Central memory CD8-positive, alpha-beta T cell (primary cell): ENCODE measurements around the gene CCDC27.

Experiments used
- ATAC-seq: fragments of 150-1000 bp; cut with Tn5 transposase; replicated peaks from 2 replicates; pipeline ENCODE4 v1.10.0; 2022; ENCODE audit warnings: mild to moderate bottlenecking, moderate FRiP score, moderate number of reproducible peaks; ENCODE audit not compliant: poor library complexity, severe bottlenecking; ENCODE audit errors: extremely low read depth
- DNase-seq, 2 donors: peaks; one replicate each; pipeline ENCODE4 v3.0.0; 2021; ENCODE audit warnings: low spot score in 2 of 2
- H3K27ac Mint-ChIP-seq: one replicate; pipeline ENCODE4 v1.8.0; 2022; ENCODE audit warnings: low read depth, mild to moderate bottlenecking, moderate library complexity, mixed read lengths
- H3K27me3 Mint-ChIP-seq: one replicate; pipeline ENCODE4 v1.8.0; 2022; ENCODE audit warnings: mixed read lengths
- H3K36me3 Mint-ChIP-seq: one replicate; pipeline ENCODE4 v1.8.0; 2022; ENCODE audit warnings: mild to moderate bottlenecking, moderate library complexity, mixed read lengths; ENCODE audit not compliant: insufficient read depth
- H3K4me1 Mint-ChIP-seq: one replicate; pipeline ENCODE4 v1.8.0; 2022; ENCODE audit warnings: mixed read lengths
- H3K4me3 Mint-ChIP-seq: one replicate; pipeline ENCODE4 v1.8.0; 2022; ENCODE audit warnings: mild to moderate bottlenecking, moderate library complexity, mixed read lengths
- H3K9me3 Mint-ChIP-seq: one replicate; pipeline ENCODE4 v1.8.0; 2022; ENCODE audit warnings: mixed read lengths

Gene CCDC27

GRCh38 chr1:3759796-3760195 lies 7.5 kb downstream of the CCDC27 start:
- H3K4me3 Mint-ChIP-seq, result no peak overlapping the region
- peaks cover 2% of the 10 kb centered on the region for H3K36me3 Mint-ChIP-seq
- H3K27ac Mint-ChIP-seq, result no peak overlapping the region
- H3K27me3 Mint-ChIP-seq, result peaks cover 53% of the 10 kb centered on the region
- no peaks in the 10 kb centered on the region for H3K9me3 Mint-ChIP-seq
- DNase-seq (no peak), ATAC-seq (no peak)
- no peaks in the 10 kb centered on the region for H3K4me1 Mint-ChIP-seq

- Mint-ChIP-seq H3K9me3 (no peaks in the 10 kb centered on the region), H3K4me1 (no peaks in the 10 kb centered on the region), H3K27ac (no peak overlapping the region), H3K27me3 (peaks cover 46% of the 10 kb centered on the region), H3K4me3 (no peak overlapping the region), H3K36me3 (no peaks in the 10 kb centered on the region)
- DNase-seq, result no peak
- ATAC-seq, result no peak
Observed at GRCh38 chr1:3761296-3762010, 9.2 kb downstream of the CCDC27 start.

- no peak overlapping the region for H3K27ac Mint-ChIP-seq
- H3K4me1 Mint-ChIP-seq, result no peaks in the 10 kb centered on the region
- DNase-seq (no peak), ATAC-seq (no peak)
- H3K36me3 Mint-ChIP-seq, result no peaks in the 10 kb centered on the region
- H3K4me3 Mint-ChIP-seq, result no peak overlapping the region
- peaks cover 48% of the 10 kb centered on the region for H3K27me3 Mint-ChIP-seq
- H3K9me3 Mint-ChIP-seq, result no peaks in the 10 kb centered on the region
Observed at GRCh38 chr1:3762151-3762872, 10.1 kb downstream of the CCDC27 start.

DNA sequence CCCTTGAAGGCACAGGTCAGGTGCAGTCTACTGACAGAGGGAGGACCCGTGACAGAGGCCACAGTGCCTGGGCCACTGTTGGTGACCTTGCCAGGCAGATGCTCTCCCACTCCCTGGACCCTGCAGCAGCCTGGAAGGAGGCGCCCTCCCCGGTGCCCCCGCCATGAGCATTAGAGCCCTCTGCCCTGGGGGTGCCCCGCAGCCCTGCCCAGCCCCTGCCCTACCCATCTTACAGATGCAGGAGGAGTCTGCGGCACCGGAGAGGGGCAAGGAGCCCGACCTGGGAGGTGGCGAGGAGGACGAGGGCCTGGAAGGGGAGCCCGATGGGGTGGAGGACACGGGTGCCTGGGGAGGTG lies 10.6 kb downstream of the CCDC27 start:
- Mint-ChIP-seq H3K4me1 (no peaks in the 10 kb centered on the region), H3K27ac (no peak overlapping the region), H3K36me3 (no peaks in the 10 kb centered on the region), H3K4me3 (no peak overlapping the region), H3K9me3 (no peaks in the 10 kb centered on the region), H3K27me3 (peaks cover 53% of the 10 kb centered on the region)
- ATAC-seq (no peak), DNase-seq (no peak)

DNA sequence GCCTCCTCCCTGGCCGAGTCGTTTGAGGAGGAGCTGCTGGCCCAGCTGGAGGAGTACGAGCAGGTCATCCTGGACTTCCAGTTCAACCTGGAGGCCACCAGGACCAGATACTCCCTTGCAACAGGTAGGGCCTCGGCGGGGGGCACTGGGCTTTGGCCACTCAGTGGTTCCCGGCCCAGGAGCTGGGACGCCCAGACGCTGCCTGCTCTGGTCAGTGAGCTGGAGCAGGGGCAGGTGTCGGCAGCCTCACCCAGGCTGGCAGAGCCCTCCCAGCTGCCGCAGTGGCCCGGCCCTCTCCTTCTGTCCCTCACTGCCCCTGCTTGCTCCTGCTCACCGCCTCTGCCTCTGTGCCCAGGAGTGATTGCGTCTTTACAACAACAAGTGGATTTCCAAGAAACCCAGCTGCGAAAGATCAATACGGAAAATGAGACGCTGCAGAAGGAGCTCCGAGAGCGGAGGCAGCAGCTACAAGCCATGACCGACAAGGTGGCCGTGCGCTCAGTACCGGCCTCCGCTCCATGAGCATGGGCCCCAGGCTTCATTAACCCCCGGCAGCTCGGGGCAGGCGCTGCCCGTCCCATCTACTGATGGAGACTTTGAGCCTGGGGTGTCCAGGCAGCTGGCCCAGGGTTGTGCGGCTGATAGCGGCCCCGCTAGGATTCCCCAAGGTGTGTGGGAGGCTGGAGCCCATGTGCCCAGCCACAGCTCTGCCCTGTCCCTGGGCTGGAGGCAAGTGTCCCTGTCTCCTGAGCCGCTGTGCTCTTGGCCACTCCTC lies 11.3 kb downstream of the CCDC27 start:
- no peak for ATAC-seq
- Mint-ChIP-seq H3K27ac (no peak overlapping the region), H3K27me3 (peaks cover 54% of the 10 kb centered on the region)

DNA sequence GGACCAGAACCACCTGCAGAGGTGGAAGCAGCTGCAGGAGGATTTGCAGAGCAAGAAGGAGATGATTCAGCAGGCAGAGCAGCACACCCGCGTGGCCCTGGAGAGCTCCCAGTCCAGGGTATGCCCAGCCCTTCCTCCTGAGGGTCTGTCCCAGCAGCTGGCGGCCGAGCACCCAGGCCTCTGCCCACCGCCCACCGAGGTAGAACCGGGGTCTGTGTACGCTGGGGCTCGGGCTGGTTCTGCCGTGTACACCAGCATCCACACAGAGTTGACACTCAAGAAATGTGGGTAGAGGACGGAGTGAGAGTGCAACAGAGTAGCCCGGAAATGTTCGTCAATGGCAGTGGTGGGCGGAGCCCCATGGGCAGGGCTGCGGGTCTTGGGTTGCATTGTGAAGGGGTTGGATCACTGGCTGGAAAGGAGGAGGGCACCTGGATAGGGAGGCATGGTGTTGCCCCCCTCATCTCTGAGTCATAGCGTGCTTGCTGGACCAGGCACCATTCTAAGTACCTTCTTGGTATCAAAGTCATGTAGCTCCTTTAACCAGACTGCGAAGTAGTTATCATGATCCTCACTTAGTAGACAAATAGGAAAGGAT lies 15.2 kb downstream of the CCDC27 start:
- Mint-ChIP-seq H3K36me3 (no peaks in the 10 kb centered on the region), H3K4me3 (no peak overlapping the region), H3K27ac (no peak overlapping the region), H3K27me3 (peaks cover 23% of the 10 kb centered on the region), H3K4me1 (no peaks in the 10 kb centered on the region), H3K9me3 (no peaks in the 10 kb centered on the region)
- no peak for ATAC-seq
- DNase-seq, result no peak

More for the DNA sequence above, 11.3 kb downstream of the CCDC27 start:
- H3K4me1 Mint-ChIP-seq, result no peaks in the 10 kb centered on the region
- no peaks in the 10 kb centered on the region for H3K36me3 Mint-ChIP-seq
- no peak for DNase-seq
- H3K9me3 Mint-ChIP-seq, result no peaks in the 10 kb centered on the region
- H3K4me3 Mint-ChIP-seq, result no peak overlapping the region

- ATAC-seq (no peak), DNase-seq (no peak)
- H3K36me3 Mint-ChIP-seq, result no peaks in the 10 kb centered on the region
- no peaks in the 10 kb centered on the region for H3K4me1 Mint-ChIP-seq
- peaks cover 23% of the 10 kb centered on the region for H3K27me3 Mint-ChIP-seq
- no peak overlapping the region for H3K27ac Mint-ChIP-seq
- no peak overlapping the region for H3K4me3 Mint-ChIP-seq
- H3K9me3 Mint-ChIP-seq, result no peaks in the 10 kb centered on the region
Observed at GRCh38 chr1:3768811-3769390, 16.7 kb downstream of the CCDC27 start.

DNA sequence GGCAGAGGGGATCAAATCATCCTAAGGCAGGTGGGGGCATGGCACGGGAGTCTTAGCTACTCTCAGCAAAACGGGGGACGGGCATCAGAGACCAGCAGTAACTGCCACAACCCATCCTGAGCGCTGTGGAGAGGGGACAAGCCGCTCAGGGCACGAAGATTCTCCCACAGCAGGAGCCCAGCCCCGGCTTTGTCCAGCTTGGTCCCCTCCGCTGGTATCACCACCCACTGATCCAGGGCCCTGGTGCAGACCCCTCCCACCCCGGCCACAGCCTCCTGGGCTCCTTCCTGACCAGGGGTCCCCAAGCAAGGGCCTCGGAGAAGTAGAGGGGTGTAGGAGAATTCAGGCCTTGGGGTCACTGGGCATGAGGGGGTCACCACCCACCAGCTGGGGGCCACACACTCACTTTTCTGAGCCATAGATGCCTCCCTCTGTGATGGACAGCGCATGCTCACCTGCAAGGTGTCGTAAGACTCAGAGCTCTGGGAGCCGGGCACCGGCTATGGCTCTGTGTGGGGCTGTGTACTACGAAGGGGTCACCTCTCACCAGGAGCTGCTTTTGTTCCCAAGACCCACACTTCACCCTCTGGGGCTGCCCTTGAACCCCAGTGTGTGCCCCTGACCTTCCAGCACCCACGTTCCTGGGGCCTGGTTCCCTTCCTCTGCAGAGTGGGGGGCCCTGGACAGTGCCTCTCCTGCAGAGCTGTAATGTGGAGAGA lies 18.0 kb downstream of the CCDC27 start:
- Mint-ChIP-seq H3K9me3 (no peaks in the 10 kb centered on the region), H3K27ac (no peak overlapping the region), H3K27me3 (peaks cover 23% of the 10 kb centered on the region), H3K4me1 (no peaks in the 10 kb centered on the region), H3K4me3 (peak overlapping the region; percentile 56), H3K36me3 (peaks cover under 1% of the 10 kb centered on the region)
- ATAC-seq (no peak), DNase-seq (no peak)

DNA sequence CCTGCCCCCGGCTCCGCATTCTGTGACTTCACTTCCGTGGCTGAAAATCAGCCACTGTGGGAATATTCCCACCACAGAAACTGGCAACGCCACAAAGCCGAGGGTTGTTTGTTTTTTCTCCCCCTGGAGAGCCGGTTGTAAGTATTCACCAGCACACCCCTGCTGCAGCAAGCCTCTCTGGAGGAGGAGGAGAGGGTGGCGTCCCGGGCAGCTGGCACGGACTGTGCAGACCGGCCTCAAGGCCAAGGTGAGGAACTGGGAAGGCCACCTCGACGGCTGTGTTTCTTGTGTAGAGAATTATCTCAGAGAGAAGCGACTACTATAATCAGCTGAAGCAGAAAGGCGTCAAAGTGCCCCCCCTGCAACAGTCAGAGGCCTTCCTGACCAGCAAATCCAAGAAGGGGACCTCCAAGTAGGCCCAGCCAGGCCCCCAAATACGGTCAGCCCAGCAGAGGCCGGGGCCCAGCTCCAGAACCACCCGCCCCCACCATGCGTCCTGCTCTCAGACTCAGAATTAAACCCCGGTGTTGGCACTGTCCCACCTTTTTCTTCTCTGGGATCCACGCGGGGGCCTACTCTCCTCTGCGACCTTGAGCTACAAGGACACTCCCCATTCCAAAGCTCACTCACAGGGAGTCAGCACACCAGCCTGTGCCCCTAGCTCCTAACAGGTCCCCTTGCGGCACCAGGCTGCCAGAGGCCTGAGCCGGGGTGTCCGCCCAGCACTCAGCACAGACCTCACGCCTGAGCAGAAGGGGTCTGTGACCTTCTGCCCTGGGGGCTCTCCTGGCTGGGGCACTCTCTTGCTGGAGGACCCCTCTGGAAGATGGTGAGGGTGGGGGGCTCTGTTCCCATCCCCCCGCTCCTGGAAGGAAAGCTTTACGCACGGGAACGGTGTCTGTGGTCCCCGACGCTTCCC lies 19.1 kb downstream of the CCDC27 start:
- Mint-ChIP-seq H3K4me1 (peaks cover 8% of the 10 kb centered on the region), H3K27ac (peak overlapping the region; percentile 35), H3K27me3 (peaks cover 15% of the 10 kb centered on the region), H3K4me3 (peak overlapping the region; percentile 69), H3K9me3 (no peaks in the 10 kb centered on the region), H3K36me3 (peaks cover 6% of the 10 kb centered on the region)
- ATAC-seq (no peak), DNase-seq (no peak)

- Mint-ChIP-seq H3K9me3 (no peaks in the 10 kb centered on the region), H3K27ac (peak overlapping the region; percentile 35), H3K4me1 (peaks cover 9% of the 10 kb centered on the region), H3K27me3 (peaks cover 8% of the 10 kb centered on the region), H3K36me3 (peaks cover 6% of the 10 kb centered on the region), H3K4me3 (peak overlapping the region; percentile 69)
- ATAC-seq (peak; percentile 68), DNase-seq (peak; percentile 62 to 65)
Observed at GRCh38 chr1:3772027-3772714, 19.9 kb downstream of the CCDC27 start.
